Stimulated activated CD4-positive, alpha-beta T cell treated with anti-CD3 and anti-CD28 coated beads, Interleukin-2, amount 100 ng/mL, for 24 hours (primary cell): ENCODE measurements around the gene PTPN11.
A peak's percentile ranks its signal among the peaks of the same experiment; 100 is the strongest.
"Not testable (repeated sequence)": the region's sequence is repeated elsewhere in the genome, so short reads cannot be mapped to it uniquely, and the experiment has no call there.

Experiments
- DNase-seq, 2 donors: peaks; one replicate each; pipeline ENCODE4 v3.0.0-alpha.2; 2020

The PTPN11 gene

GRCh38 chr12:112409906-112410244 is 8.9 kb upstream of the PTPN11 start:
- DNase-seq: no peak

- no peak for DNase-seq
These were observed 4.7 kb upstream of the PTPN11 start for GRCh38 chr12:112413855-112414625.

GRCh38 chr12:112415457-112415856 is 3.3 kb upstream of the PTPN11 start:
- DNase-seq: not testable (repeated sequence)

GRCh38 chr12:112418273-112418607 is 507 bp upstream of the PTPN11 start:
- DNase-seq: no peak

GRCh38 chr12:112419297-112420133 is 768 bp downstream of the PTPN11 start:
- no peak for DNase-seq

GRCh38 chr12:112420740-112421139 is 2.0 kb downstream of the PTPN11 start:
- no peak for DNase-seq

- no peak for DNase-seq
These were observed 2.6 kb downstream of the PTPN11 start for GRCh38 chr12:112421363-112421762.

GRCh38 chr12:112422531-112422930 is 3.8 kb downstream of the PTPN11 start:
- DNase-seq: no peak

GRCh38 chr12:112424126-112424525 is 5.4 kb downstream of the PTPN11 start:
- DNase-seq: no peak

- no peak for DNase-seq
These were observed 7.0 kb downstream of the PTPN11 start for GRCh38 chr12:112425582-112426382.

GRCh38 chr12:112427760-112428159 is 9.0 kb downstream of the PTPN11 start:
- no peak for DNase-seq

- peak in 1 of 2 donors; percentile 20 for DNase-seq
These were observed 12.2 kb downstream of the PTPN11 start for GRCh38 chr12:112430929-112431328.

GRCh38 chr12:112431965-112432364 is 13.2 kb downstream of the PTPN11 start:
- DNase-seq: no peak

GRCh38 chr12:112433551-112433950 is 14.8 kb downstream of the PTPN11 start:
- DNase-seq: no peak

GRCh38 chr12:112438645-112439044 is 19.9 kb downstream of the PTPN11 start:
- not testable (repeated sequence) for DNase-seq

GRCh38 chr12:112439769-112440168 is 21.0 kb downstream of the PTPN11 start:
- no peak for DNase-seq

GRCh38 chr12:112440653-112441052 is 21.9 kb downstream of the PTPN11 start:
- DNase-seq: not testable (repeated sequence)

- DNase-seq: no peak
These were observed 25.2 kb downstream of the PTPN11 start for GRCh38 chr12:112443916-112444315.

- no peak for DNase-seq
These were observed 27.4 kb downstream of the PTPN11 start for GRCh38 chr12:112446008-112446725.

- no peak for DNase-seq
These were observed 28.4 kb downstream of the PTPN11 start for GRCh38 chr12:112447106-112447505.

GRCh38 chr12:112448165-112448564 is 29.4 kb downstream of the PTPN11 start:
- DNase-seq: not testable (repeated sequence)

GRCh38 chr12:112450725-112451124 is 32.0 kb downstream of the PTPN11 start:
- DNase-seq: no peak

GRCh38 chr12:112456029-112456428 is 37.3 kb downstream of the PTPN11 start:
- DNase-seq: no peak
